DOHH2 (cell line): ENCODE results near the gene GATM.

ENCODE experiments used
- H3F3A ChIP-seq: fragments of 200-600 bp; sonication (generic), shearing (Covaris generic); 2 replicates; pipeline ENCODE4 v1.6.0; 2016; ENCODE audit warnings: antibody characterized with exemption, mild to moderate bottlenecking; ENCODE audit not compliant: control insufficient read depth, insufficient read depth
- H3K27ac ChIP-seq: fragments of 200-600 bp; sonication (generic); 2 replicates; pipeline ENCODE4 v1.5.1; 2014; ENCODE audit warnings: low read depth, mild to moderate bottlenecking, low read length, moderate library complexity
- H3K27me3 ChIP-seq: fragments of 200-600 bp; sonication (generic); 2 replicates; pipeline ENCODE4 v1.6.1; 2014; ENCODE audit warnings: mild to moderate bottlenecking, low read length, mixed read lengths; ENCODE audit not compliant: control insufficient read depth
- H3K36me3 ChIP-seq: fragments of 200-600 bp; sonication (generic); 2 replicates; pipeline ENCODE4 v1.6.1; 2014; ENCODE audit warnings: mild to moderate bottlenecking, low read length, moderate library complexity, mixed read lengths; ENCODE audit not compliant: control insufficient read depth
- H3K4me1 ChIP-seq: fragments of 200-600 bp; sonication (generic); 2 replicates; pipeline ENCODE4 v1.6.1; 2014; ENCODE audit warnings: mild to moderate bottlenecking, low read length, mixed read lengths; ENCODE audit not compliant: control insufficient read depth
- H3K4me2 ChIP-seq: fragments of 200-600 bp; sonication (generic); 2 replicates; pipeline ENCODE4 v1.6.0; 2014; ENCODE audit warnings: mild to moderate bottlenecking, low read length, moderate library complexity
- H3K4me3 ChIP-seq: fragments of 200-600 bp; sonication (generic); 2 replicates; pipeline ENCODE4 v1.5.1; 2014; ENCODE audit warnings: mild to moderate bottlenecking, low read length, mixed read lengths
- H3K79me2 ChIP-seq: fragments of 200-600 bp; sonication (generic); 2 replicates; pipeline ENCODE4 v1.6.1; 2014; ENCODE audit warnings: mild to moderate bottlenecking, low read length, mixed read lengths; ENCODE audit not compliant: control insufficient read depth
- H3K9me2 ChIP-seq: fragments of 200-600 bp; sonication (generic); replicated peaks from 2 replicates; pipeline ENCODE4 v1.6.1; 2014; ENCODE audit warnings: mild to moderate bottlenecking, low read length, mixed read lengths; ENCODE audit not compliant: control insufficient read depth
- H3K9me3 ChIP-seq: fragments of 200-600 bp; sonication (generic); 2 replicates; pipeline ENCODE4 v1.6.1; 2014; ENCODE audit warnings: antibody characterized with exemption, low read length, mixed read lengths; ENCODE audit not compliant: control insufficient read depth, insufficient read depth
- H4K20me1 ChIP-seq: fragments of 200-600 bp; sonication (generic); 2 replicates; pipeline ENCODE4 v1.6.0; 2014; ENCODE audit warnings: low read depth, mild to moderate bottlenecking, antibody characterized with exemption, low read length, moderate library complexity; ENCODE audit not compliant: control insufficient read depth, insufficient read depth
- CTCF ChIP-seq: fragments of 200-600 bp; sonication (generic); IDR thresholded peaks from one replicate; pipeline ENCODE4 v1.5.1; 2014; ENCODE audit warnings: antibody characterized with exemption, mild to moderate bottlenecking, low read depth, low read length; ENCODE audit not compliant: poor library complexity, severe bottlenecking
- EZH2phosphoT487 ChIP-seq: fragments of 200-600 bp; sonication (generic); IDR thresholded peaks from 2 replicates; pipeline ENCODE4 v1.6.1; 2017; ENCODE audit warnings: borderline replicate concordance, mild to moderate bottlenecking, antibody characterized with exemption, low read length, moderate library complexity, mixed read lengths

GATM gene

GRCh38 chr15:45389351-45389750 lies 11.0 kb upstream of the GATM start:
- peaks cover 2% of the 10 kb centered on the region; the same call in 1 of the 2 replicates for H3F3A ChIP-seq
- peaks cover 21% of the 10 kb centered on the region for H3K4me1 ChIP-seq
- H3K27me3 ChIP-seq, result no peaks in the 10 kb centered on the region
- no peak overlapping the region for H3K4me3 ChIP-seq
- no peaks in the 10 kb centered on the region for H4K20me1 ChIP-seq
- no peaks in the 10 kb centered on the region for H3K79me2 ChIP-seq
- H3K36me3 ChIP-seq, result no peaks in the 10 kb centered on the region
- no peaks in the 10 kb centered on the region for H3K9me3 ChIP-seq
- TF ChIP-seq CTCF, result no peak
- TF ChIP-seq EZH2phosphoT487, result no peak
- no peak overlapping the region for H3K4me2 ChIP-seq
- no peak overlapping the region for H3K27ac ChIP-seq
- H3K9me2 ChIP-seq, result no peaks in the 10 kb centered on the region

GRCh38 chr15:45387380-45388007 lies 9.2 kb upstream of the GATM start:
- peaks cover 14% of the 10 kb centered on the region for H3K4me1 ChIP-seq
- TF ChIP-seq CTCF (no peak), EZH2phosphoT487 (no peak)
- no peak overlapping the region for H3K27ac ChIP-seq
- H3K27me3 ChIP-seq, result no peaks in the 10 kb centered on the region
- no peaks in the 10 kb centered on the region for H3K36me3 ChIP-seq
- no peak overlapping the region for H3K4me3 ChIP-seq
- H3K9me2 ChIP-seq, result no peaks in the 10 kb centered on the region
- H4K20me1 ChIP-seq, result no peaks in the 10 kb centered on the region
- H3K79me2 ChIP-seq, result no peaks in the 10 kb centered on the region
- peaks cover 2% of the 10 kb centered on the region; the same call in 1 of the 2 replicates for H3F3A ChIP-seq
- H3K4me2 ChIP-seq, result no peak overlapping the region
- no peaks in the 10 kb centered on the region for H3K9me3 ChIP-seq

GRCh38 chr15:45386974-45387373 lies 8.6 kb upstream of the GATM start:
- Histone ChIP-seq H3F3A (peaks cover 2% of the 10 kb centered on the region; the same call in 1 of the 2 replicates), H3K4me2 (no peak overlapping the region), H3K9me2 (no peaks in the 10 kb centered on the region), H3K36me3 (no peaks in the 10 kb centered on the region), H3K4me1 (peaks cover 9% of the 10 kb centered on the region), H3K79me2 (no peaks in the 10 kb centered on the region), H3K4me3 (no peak overlapping the region), H3K27ac (no peak overlapping the region), H3K9me3 (no peaks in the 10 kb centered on the region), H3K27me3 (no peaks in the 10 kb centered on the region), H4K20me1 (no peaks in the 10 kb centered on the region)
- TF ChIP-seq EZH2phosphoT487, result no peak
- TF ChIP-seq CTCF, result no peak
